Retinal pigment epithelial cell (primary cell): ENCODE results near the gene LPAR4.
A peak's percentile ranks its signal among the peaks of the same experiment; 100 is the strongest.

Experiments used
- DNase-seq: peaks from one replicate; pipeline ENCODE4 v3.0.0-alpha.2; 2010; ENCODE audit warnings: low read depth
- H3K4me3 ChIP-seq: 2 replicates; pipeline ENCODE4 v1.5.1; 2011; ENCODE audit warnings: mild to moderate bottlenecking, low read length, control low read depth, moderate library complexity
- CTCF ChIP-seq: conservative IDR thresholded peaks from 2 replicates; pipeline ENCODE4 v1.5.1; 2011; ENCODE audit warnings: low read depth, low read length, control low read depth, inconsistent platforms

Gene LPAR4

GRCh38 chrX:78747489-78747888, at the start of gene LPAR4:
TSS of gene LPAR4 (plus strand) at chrX:78747720. CDS start at chrX:78754870, 7,150 bp downstream.
- TF ChIP-seq CTCF = no peak
- H3K4me3 ChIP-seq = peak within 1 kb of the TSS; percentile 40
- no peak for DNase-seq

- no peak for DNase-seq
- no peak overlapping the region for H3K4me3 ChIP-seq
- no peak for TF ChIP-seq CTCF
Observed at GRCh38 chrX:78706071-78706470, 41.4 kb upstream of the LPAR4 start.

GRCh38 chrX:78708262-78708661, 39.3 kb upstream of the LPAR4 start:
- TF ChIP-seq CTCF = peak; percentile 60
- no peak overlapping the region for H3K4me3 ChIP-seq
- no peak for DNase-seq

- DNase-seq = no peak
- H3K4me3 ChIP-seq = no peak overlapping the region
- TF ChIP-seq CTCF = no peak
Observed at GRCh38 chrX:78708816-78709215, 38.7 kb upstream of the LPAR4 start.

GRCh38 chrX:78710171-78710570, 37.3 kb upstream of the LPAR4 start:
- no peak overlapping the region for H3K4me3 ChIP-seq
- no peak for TF ChIP-seq CTCF
- DNase-seq = no peak

GRCh38 chrX:78712336-78712735, 35.2 kb upstream of the LPAR4 start:
- H3K4me3 ChIP-seq = no peak overlapping the region
- DNase-seq = no peak
- TF ChIP-seq CTCF = no peak

- no peak for DNase-seq
- H3K4me3 ChIP-seq = no peak overlapping the region
- TF ChIP-seq CTCF = no peak
Observed at GRCh38 chrX:78725287-78725686, 22.2 kb upstream of the LPAR4 start.
